ENCODE measurements around the gene SUN3. TPM values are rescaled to one million over a fixed set of nuclear protein-coding genes. Genes with fewer than 3 reads are reported as not detected.

The SUN3 gene
- total RNA-seq, 4 donors from 2014 or later = not detected

- H3K9me3 ChIP-seq = no peaks in the 10 kb centered on the region
- TF ChIP-seq POLR2A (IDR thresholded peaks at IDR 0.05) = no peak
- TF ChIP-seq EP300 (IDR thresholded peaks at IDR 0.05) = no peak
- no peak for TF ChIP-seq CTCF (IDR thresholded peaks at IDR 0.05)
- H3K27me3 ChIP-seq = no peaks in the 10 kb centered on the region
- no peaks in the 10 kb centered on the region for H3K36me3 ChIP-seq
- no peak overlapping the region for H3K4me3 ChIP-seq
- DNase-seq (ENCODE audit: low spot score in 2 of 2) = no peak
- no peaks in the 10 kb centered on the region for H3K4me1 ChIP-seq
- no peak overlapping the region for H3K27ac ChIP-seq
These were observed 12.3 kb downstream of the SUN3 start for GRCh38 chr7:48016641-48017040.

- no peak for TF ChIP-seq CTCF (IDR thresholded peaks at IDR 0.05)
- no peak for TF ChIP-seq EP300 (IDR thresholded peaks at IDR 0.05)
- no peak for TF ChIP-seq POLR2A (IDR thresholded peaks at IDR 0.05)
- H3K27ac ChIP-seq = no peak overlapping the region
These were observed 17.0 kb downstream of the SUN3 start for GRCh38 chr7:48011951-48012350.

GRCh38 chr7:48011323-48011722 is 17.6 kb downstream of the SUN3 start:
- DNase-seq (ENCODE audit: low spot score in 2 of 2) = no peak
- Histone ChIP-seq H3K27me3 (no peaks in the 10 kb centered on the region), H3K27ac (no peak overlapping the region), H3K9me3 (no peaks in the 10 kb centered on the region), H3K4me3 (no peak overlapping the region), H3K4me1 (no peaks in the 10 kb centered on the region), H3K36me3 (no peaks in the 10 kb centered on the region)
- 52 to 53% methylated on average over 2 of the region's 2 CpGs for WGBS, 2 donors
- TF ChIP-seq CTCF (IDR thresholded peaks at IDR 0.05) (no peak), POLR2A (IDR thresholded peaks at IDR 0.05) (no peak), EP300 (IDR thresholded peaks at IDR 0.05) (no peak)

More at GRCh38 chr7:48011951-48012350, 17.0 kb downstream of the SUN3 start:
- no peaks in the 10 kb centered on the region for H3K4me1 ChIP-seq
- WGBS, 2 donors = 74 to 75% methylated on average over 3 of the region's 3 CpGs
- H3K27me3 ChIP-seq = no peaks in the 10 kb centered on the region
- no peaks in the 10 kb centered on the region for H3K36me3 ChIP-seq
- H3K4me3 ChIP-seq = no peak overlapping the region
- H3K9me3 ChIP-seq = no peaks in the 10 kb centered on the region
- DNase-seq (ENCODE audit: low spot score in 2 of 2) = no peak

GRCh38 chr7:48009954-48010353 is 19.0 kb downstream of the SUN3 start:
- Histone ChIP-seq H3K27me3 (no peaks in the 10 kb centered on the region), H3K4me3 (no peak overlapping the region), H3K27ac (no peak overlapping the region), H3K9me3 (no peaks in the 10 kb centered on the region), H3K4me1 (no peaks in the 10 kb centered on the region), H3K36me3 (no peaks in the 10 kb centered on the region)
- WGBS, 2 donors = 88 to 96% methylated on average over 4 of the region's 4 CpGs
- no peak for DNase-seq (ENCODE audit: low spot score in 2 of 2)
- no peak for TF ChIP-seq POLR2A (IDR thresholded peaks at IDR 0.05)
- no peak for TF ChIP-seq EP300 (IDR thresholded peaks at IDR 0.05)
- no peak for TF ChIP-seq CTCF (IDR thresholded peaks at IDR 0.05)

- Histone ChIP-seq H3K27ac (no peak overlapping the region), H3K27me3 (no peaks in the 10 kb centered on the region), H3K4me3 (no peak overlapping the region), H3K36me3 (no peaks in the 10 kb centered on the region), H3K9me3 (no peaks in the 10 kb centered on the region), H3K4me1 (no peaks in the 10 kb centered on the region)
- 77 to 88% methylated on average over 4 of the region's 4 CpGs for WGBS, 2 donors
- DNase-seq (ENCODE audit: low spot score in 2 of 2) = no peak
- TF ChIP-seq POLR2A (IDR thresholded peaks at IDR 0.05) (no peak), EP300 (IDR thresholded peaks at IDR 0.05) (no peak), CTCF (IDR thresholded peaks at IDR 0.05) (no peak)
These were observed 19.6 kb downstream of the SUN3 start for GRCh38 chr7:48009257-48009656.

All from tibial nerve (tissue), 4 donors.